ENCODE data around the gene PRIMA1. TPM values are rescaled to one million over a fixed set of nuclear protein-coding genes. Genes with fewer than 3 reads are reported as not detected.

The PRIMA1 gene
- total and polyA plus RNA-seq, 2 experiments from 2014 or later: 2.1 to 3.5 TPM

DNA sequence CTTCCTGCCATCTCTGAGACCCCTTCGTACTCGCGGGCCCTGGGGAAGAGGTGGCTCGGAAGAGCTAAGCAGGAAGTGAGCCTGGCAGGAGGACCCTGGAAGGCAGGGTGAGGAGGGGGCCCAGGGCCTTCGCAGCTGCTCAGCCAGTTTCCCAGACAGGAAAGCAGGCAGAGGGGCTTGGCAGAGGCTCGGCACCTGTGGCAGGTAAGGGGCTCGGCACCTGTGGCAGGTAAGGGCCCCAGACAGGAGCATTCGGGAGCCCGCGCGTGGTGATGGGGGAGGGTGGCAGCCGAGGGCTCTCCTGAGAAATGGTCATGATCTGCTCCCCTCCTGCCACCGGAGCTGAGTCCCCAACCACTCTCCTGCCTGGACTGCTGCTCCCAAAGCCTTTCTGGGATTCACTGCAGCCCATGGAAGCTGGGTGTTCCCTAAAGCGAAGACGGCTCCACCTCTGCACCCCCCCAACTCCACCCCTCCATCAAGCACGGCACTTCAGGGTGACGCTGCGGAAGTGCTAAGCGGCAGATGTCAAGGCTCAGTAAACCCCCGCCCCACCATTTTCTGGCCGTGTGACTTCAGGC is 63.2 kb downstream of the PRIMA1 start (continued):
- TF ChIP-seq, protein P1, sequence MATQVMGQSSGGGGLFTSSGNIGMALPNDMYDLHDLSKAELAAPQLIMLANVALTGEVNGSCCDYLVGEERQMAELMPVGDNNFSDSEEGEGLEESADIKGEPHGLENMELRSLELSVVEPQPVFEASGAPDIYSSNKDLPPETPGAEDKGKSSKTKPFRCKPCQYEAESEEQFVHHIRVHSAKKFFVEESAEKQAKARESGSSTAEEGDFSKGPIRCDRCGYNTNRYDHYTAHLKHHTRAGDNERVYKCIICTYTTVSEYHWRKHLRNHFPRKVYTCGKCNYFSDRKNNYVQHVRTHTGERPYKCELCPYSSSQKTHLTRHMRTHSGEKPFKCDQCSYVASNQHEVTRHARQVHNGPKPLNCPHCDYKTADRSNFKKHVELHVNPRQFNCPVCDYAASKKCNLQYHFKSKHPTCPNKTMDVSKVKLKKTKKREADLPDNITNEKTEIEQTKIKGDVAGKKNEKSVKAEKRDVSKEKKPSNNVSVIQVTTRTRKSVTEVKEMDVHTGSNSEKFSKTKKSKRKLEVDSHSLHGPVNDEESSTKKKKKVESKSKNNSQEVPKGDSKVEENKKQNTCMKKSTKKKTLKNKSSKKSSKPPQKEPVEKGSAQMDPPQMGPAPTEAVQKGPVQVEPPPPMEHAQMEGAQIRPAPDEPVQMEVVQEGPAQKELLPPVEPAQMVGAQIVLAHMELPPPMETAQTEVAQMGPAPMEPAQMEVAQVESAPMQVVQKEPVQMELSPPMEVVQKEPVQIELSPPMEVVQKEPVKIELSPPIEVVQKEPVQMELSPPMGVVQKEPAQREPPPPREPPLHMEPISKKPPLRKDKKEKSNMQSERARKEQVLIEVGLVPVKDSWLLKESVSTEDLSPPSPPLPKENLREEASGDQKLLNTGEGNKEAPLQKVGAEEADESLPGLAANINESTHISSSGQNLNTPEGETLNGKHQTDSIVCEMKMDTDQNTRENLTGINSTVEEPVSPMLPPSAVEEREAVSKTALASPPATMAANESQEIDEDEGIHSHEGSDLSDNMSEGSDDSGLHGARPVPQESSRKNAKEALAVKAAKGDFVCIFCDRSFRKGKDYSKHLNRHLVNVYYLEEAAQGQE (IDR thresholded peaks at IDR 0.05; ENCODE audit: unreplicated experiment): no peak
- TF ChIP-seq EZH2phosphoT487 (IDR thresholded peaks at IDR 0.05; ENCODE audit: unreplicated experiment): no peak
- no peak for TF ChIP-seq STAT1 (IDR thresholded peaks at IDR 0.05; ENCODE audit: unreplicated experiment)
- no peak for TF ChIP-seq NANOG (IDR thresholded peaks at IDR 0.05; ENCODE audit: borderline replicate concordance)
- no peak for TF ChIP-seq ZNF331 (CRISPR knock-in tag; IDR thresholded peaks at IDR 0.05; ENCODE audit: low read depth)

DNA sequence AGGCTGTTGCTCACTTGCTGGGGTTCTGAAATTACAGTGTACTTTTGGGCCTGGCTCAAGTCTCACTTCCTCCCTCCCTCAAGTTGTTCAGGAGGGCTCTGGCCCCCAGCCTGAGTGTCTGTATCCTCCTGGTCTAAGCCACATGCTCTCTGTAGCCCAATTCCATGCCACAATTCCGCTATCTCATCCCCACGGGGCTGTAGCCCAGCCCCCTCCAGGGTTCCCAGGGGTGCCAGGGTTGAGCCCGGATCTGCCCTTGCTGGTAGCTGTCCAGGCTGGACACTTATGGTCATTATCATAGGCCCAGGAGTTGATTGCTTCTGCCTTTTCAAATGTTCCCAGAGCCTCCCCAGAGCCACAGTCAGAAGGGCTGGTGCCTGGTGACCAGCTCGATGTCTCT is 65.3 kb downstream of the PRIMA1 start:
- H3K4me2 ChIP-seq: no peak overlapping the region
- DNase-seq (ENCODE audit: low spot score) (no peak), ATAC-seq (no peak)
- no peaks in the 10 kb centered on the region for H4K20me1 ChIP-seq (replicated peaks; ENCODE audit: insufficient read depth)
- H3K4me1 ChIP-seq (ENCODE audit: insufficient read depth): no peaks in the 10 kb centered on the region
- no peaks in the 10 kb centered on the region for H3K36me3 ChIP-seq (ENCODE audit: insufficient read depth)
- Mint-ChIP-seq H3K4me3 (no peak overlapping the region), H3K36me3 (ENCODE audit: low read depth) (no peaks in the 10 kb centered on the region; the same call in 2 of the 3 replicates), H3K27ac (no peak overlapping the region), H3K27me3 (ENCODE audit: insufficient read depth, low read depth, poor library complexity) (peaks cover 3% of the 10 kb centered on the region), H3K9me3 (no peaks in the 10 kb centered on the region), H3K4me1 (peaks cover 13% of the 10 kb centered on the region)
- H3K4me3 ChIP-seq: no peak overlapping the region
- no peaks in the 10 kb centered on the region for H3F3A ChIP-seq (replicated peaks; ENCODE audit: low read depth)
- no peaks in the 10 kb centered on the region for H3K9me2 ChIP-seq (ENCODE audit: insufficient read depth)
- no peak overlapping the region for H2AFZ ChIP-seq
- H3K27me3 ChIP-seq (ENCODE audit: insufficient read depth): no peaks in the 10 kb centered on the region
- no peaks in the 10 kb centered on the region for H3K79me2 ChIP-seq (replicated peaks; ENCODE audit: insufficient read depth)
- no peak overlapping the region for H3K27ac ChIP-seq (ENCODE audit: low read depth)
- TF ChIP-seq, protein P2, sequence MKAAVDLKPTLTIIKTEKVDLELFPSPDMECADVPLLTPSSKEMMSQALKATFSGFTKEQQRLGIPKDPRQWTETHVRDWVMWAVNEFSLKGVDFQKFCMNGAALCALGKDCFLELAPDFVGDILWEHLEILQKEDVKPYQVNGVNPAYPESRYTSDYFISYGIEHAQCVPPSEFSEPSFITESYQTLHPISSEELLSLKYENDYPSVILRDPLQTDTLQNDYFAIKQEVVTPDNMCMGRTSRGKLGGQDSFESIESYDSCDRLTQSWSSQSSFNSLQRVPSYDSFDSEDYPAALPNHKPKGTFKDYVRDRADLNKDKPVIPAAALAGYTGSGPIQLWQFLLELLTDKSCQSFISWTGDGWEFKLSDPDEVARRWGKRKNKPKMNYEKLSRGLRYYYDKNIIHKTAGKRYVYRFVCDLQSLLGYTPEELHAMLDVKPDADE (IDR thresholded peaks at IDR 0.05): no peak
- TF ChIP-seq EZH2 (IDR thresholded peaks at IDR 0.05; ENCODE audit: low read depth, unreplicated experiment) (no peak), NANOG (IDR thresholded peaks at IDR 0.05; ENCODE audit: borderline replicate concordance) (no peak), POLR2AphosphoS5 (IDR thresholded peaks at IDR 0.05; ENCODE audit: low read depth) (no peak), ZNF331 (CRISPR knock-in tag; IDR thresholded peaks at IDR 0.05; ENCODE audit: low read depth) (no peak), JUNB (IDR thresholded peaks at IDR 0.05; ENCODE audit: unreplicated experiment) (no peak), STAT1 (IDR thresholded peaks at IDR 0.05; ENCODE audit: unreplicated experiment) (no peak), EZH2phosphoT487 (IDR thresholded peaks at IDR 0.05; ENCODE audit: unreplicated experiment) (no peak), ZNF114 (CRISPR knock-in tag; IDR thresholded peaks at IDR 0.05) (no peak), CREB1 (CRISPR knock-in tag; IDR thresholded peaks at IDR 0.05; ENCODE audit: low read depth) (no peak)
- TF ChIP-seq, protein P3, sequence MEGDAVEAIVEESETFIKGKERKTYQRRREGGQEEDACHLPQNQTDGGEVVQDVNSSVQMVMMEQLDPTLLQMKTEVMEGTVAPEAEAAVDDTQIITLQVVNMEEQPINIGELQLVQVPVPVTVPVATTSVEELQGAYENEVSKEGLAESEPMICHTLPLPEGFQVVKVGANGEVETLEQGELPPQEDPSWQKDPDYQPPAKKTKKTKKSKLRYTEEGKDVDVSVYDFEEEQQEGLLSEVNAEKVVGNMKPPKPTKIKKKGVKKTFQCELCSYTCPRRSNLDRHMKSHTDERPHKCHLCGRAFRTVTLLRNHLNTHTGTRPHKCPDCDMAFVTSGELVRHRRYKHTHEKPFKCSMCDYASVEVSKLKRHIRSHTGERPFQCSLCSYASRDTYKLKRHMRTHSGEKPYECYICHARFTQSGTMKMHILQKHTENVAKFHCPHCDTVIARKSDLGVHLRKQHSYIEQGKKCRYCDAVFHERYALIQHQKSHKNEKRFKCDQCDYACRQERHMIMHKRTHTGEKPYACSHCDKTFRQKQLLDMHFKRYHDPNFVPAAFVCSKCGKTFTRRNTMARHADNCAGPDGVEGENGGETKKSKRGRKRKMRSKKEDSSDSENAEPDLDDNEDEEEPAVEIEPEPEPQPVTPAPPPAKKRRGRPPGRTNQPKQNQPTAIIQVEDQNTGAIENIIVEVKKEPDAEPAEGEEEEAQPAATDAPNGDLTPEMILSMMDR (conservative IDR thresholded peaks at IDR 0.05; ENCODE audit: low read depth in 2 of 2): no peak
- TF ChIP-seq, protein P1 (IDR thresholded peaks at IDR 0.05; ENCODE audit: unreplicated experiment): no peak

All from GM23338 (cell line).